Muscle of arm (tissue), 12 donors: ENCODE results near the gene CCR2. TPM values are rescaled to one million over a fixed set of nuclear protein-coding genes. Genes with fewer than 3 reads are reported as not detected.
"Not testable (repeated sequence)": the region's sequence is repeated elsewhere in the genome, so short reads cannot be mapped to it uniquely, and the experiment has no call there.

Experiments
- DNase-seq: peaks from one replicate; pipeline ENCODE4 v3.0.0-alpha.2; 2013
- polyA plus RNA-seq, 12 donors: library from polyadenylated mRNA; unstranded; fragments of 120-200 nt; gene quantifications; one replicate each; pipeline ENCODE4 v1.2.1, GENCODE V29; 2013; ENCODE audit not compliant: insufficient read length in 12 of 12

Gene CCR2
- polyA plus RNA-seq, 12 donors, result 0.48 to 2.8 (median 0.82) TPM; not detected in 2

DNA sequence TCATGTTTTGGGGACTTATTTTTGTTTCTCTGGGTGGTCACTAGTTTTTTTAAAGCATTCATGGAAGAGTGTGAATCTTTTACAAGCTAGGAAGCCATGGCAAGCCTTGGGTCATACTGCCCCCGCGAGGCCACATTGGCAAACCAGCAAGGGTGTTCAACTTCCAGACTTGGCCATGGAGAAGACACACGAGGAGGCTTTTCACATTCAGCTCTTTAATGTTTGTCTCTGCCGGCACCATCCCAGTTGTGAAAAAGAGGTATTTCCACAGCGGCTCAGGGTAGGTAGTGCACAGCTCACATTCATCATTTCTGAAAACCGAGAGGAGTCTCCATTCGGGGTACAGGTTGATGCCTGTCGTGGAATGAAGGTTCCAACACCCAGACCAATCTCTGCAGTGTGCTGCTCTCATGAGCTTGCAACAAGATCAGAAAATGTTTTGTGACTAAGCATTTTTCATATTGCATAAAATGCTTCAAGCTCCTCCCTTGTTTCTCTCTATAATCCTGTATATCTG lies 24.6 kb downstream of the CCR2 start:
- DNase-seq, result peak; percentile 32

DNA sequence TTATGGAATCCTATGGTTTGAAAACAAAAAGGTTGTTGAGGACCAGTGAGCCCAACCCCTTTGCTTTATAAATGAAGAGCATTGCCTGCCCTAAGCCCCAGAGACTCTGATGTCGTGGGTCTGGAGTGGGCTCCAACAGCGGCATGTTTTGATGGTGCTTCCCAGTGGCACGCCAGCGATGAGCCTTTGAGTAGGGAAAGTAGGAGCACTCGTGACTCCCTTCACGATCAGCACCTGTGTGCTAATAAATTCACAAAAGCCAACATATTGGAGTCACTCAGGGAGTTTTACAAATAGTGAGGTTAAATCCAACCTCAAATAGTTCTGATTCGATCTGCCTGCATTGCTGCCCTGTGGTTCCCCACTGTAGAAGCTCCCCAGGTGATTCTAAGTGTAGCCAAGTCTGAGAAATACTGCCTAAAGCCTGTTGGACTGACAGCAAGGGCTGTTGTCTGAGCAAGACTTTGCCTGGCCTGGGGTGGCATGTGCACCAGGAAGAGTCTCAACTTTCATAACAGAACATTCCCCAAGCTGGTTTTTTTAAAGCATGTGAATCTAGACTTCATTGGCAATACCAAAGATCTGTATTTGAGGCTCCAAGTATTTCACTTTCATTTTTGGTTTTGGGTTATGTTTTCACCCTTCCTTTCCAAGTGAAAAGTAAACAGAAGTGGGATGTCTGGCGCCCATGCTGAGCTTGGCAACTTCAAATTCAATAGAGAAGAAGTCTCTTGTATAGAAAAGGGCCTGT lies 26.7 kb downstream of the CCR2 start:
- DNase-seq, result no peak

DNA sequence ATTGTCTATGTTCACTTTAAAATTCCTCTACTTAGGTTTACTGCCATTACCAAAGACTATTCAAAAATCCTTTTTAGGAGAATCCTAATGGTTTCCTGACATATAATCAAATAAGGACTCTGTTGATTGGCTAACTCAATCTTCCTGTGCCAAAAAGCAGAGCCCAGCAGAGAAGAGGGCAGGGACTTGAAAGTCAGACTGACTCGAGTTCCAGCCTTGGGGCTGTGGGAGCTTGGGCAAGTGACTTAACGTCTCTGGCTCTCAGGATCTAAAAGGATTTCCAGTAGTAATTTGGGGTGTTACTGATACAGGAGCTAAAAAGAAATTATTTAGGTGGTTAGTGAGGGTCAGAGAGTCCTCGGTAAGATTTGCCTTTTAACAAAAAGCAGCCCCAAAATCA lies 27.7 kb downstream of the CCR2 start:
- no peak for DNase-seq

DNA sequence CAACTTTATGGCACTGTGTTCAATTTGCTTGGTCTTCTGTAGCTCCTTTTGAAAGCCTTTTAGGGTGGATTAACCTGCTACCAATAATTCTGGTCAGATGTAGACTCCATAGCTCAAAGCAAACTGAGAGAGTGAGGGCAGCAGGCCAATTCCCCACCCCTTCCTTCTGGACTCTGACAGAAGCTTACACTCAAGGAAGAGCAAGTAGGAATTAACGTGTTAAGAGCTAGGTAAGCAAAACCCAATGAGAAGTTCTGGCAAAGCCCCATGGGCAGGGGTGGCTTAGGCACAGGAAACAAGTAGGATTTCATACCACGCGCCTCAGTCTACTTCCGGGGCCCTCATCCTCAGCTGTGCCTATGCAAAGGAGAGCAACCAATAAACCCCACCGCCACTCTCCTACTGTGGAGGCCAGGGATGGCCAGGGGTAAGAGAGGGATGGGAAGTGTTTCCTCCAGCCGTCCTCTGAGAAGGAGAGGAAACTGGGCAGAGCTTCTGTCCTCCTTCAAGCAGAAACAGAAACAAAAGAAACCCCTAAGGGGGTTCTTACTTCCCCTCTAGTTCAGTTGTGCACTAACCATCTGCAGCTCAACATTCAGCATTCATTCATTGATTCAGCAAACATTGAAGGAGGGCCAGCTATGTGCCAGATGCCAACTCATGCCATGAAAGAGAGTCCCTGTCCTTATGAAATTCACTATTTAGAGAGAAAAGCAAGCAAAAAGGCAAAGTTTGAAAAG lies 29.5 kb downstream of the CCR2 start:
- no peak for DNase-seq

DNA sequence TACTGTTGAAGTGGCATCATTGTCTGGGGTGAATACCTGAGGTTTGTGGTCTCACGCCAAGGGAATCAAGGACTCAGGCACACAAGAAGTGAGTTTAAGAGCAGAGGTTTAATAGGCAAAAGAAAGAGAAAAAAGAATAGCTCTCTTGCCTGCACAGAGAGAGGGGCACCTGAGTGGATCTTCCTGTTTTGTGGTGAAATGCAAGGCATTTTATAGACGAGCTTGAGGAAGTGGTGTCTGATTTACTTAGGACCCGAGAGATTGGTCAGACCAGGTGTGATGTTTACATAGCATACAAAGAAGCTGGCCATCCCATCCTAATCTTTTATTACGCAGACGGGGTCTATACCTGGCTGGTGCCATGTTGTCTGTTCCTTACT lies 30.0 kb downstream of the CCR2 start:
- DNase-seq, result no peak

DNA sequence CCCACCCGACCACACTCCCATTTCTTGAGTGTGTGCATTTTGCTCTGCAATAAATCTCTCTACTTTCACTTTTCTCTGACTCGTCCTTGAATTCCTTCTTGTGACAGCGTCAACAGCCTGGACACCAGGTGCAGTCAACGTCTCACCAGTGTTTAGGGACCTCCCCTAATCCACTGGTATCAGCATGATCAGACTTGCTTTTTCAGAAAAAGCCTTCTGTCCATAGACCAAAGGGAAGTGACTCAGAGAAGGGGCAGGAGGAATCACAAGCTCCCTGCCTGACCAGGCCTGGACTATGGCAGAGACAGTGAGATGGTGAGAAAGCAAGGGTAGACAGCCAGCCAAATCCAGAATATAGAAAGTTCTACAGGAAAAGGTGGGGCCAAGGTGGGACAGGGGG lies 32.3 kb downstream of the CCR2 start:
- DNase-seq, result no peak

DNA sequence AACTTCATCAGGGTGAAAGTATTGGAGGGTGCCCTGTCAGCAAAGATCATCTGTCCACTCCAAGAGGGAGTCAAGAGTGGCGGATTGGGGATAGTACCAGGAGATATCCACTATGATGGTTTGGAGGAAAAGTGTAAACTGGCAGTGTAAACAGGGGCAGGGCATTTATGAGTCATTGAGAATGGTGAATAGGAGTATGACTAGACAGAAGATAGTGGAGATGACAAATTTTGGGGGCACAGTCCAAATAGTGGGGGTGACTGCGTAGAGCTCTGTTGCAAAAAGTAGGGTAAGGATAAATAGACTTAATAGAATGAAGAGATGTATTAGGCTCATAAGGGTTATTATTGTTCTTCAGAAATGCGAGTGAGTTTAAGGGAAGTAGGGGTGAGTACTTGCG lies 34.9 kb downstream of the CCR2 start:
- DNase-seq, result not testable (repeated sequence)

DNA sequence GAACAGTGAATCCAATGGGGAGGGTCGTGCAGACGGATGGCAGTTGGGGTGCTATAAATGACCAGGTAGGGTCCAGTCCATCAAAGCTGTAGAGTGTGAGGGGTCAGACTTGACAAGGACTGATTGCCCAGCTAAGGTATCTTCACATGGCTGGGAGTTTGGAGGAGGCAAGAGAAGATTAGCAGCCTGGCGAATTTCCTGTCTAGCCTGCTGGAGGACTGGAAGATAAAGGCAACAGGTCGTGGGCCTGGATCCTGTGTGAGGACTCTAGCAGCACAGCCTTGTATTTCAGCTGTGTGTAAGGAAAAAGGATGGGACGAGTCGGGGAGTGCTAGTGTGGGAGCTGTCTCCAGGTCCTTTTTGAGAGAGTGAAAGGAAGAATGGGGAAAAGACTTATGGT lies 35.4 kb downstream of the CCR2 start:
- no peak for DNase-seq

DNA sequence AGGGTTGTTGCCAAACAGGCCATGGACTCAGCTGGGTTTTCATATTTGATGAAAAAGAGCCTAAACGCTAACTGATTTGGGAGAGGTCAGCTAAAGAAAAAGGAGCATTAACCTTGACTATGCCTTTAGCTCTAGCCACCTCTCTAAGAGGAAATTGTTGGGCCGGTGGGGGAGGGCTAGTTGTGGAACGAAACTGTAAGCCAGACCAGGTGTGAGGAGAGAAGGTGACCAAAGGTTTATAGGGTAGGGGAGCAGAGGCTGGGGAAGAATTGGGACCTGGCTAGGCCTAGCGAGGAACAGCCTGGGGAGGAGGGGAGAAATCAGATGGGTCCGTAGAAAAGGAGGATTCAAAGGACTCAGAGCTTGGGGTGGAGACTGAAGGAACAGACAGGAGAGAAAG lies 37.6 kb downstream of the CCR2 start:
- not testable (repeated sequence) for DNase-seq

DNA sequence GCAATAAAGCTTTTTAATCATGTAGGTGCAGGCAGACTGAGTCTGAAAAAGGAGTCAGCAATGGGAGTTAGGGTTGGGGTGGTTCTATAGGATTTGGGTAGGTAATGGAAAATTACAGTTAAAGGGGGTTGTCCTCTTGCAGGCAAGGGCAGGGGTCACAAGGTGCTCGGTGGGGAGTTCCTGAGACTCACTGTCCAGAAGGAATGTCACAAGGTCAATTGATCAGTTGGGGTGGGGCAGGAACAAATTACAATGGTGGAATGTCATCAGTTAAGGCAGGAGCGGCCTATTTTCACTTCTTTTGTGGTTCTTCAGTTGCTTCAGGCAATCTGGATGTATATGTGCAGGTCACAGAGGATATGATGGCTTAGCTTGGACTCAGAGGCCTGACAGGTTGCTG lies 39.1 kb downstream of the CCR2 start:
- no peak for DNase-seq

DNA sequence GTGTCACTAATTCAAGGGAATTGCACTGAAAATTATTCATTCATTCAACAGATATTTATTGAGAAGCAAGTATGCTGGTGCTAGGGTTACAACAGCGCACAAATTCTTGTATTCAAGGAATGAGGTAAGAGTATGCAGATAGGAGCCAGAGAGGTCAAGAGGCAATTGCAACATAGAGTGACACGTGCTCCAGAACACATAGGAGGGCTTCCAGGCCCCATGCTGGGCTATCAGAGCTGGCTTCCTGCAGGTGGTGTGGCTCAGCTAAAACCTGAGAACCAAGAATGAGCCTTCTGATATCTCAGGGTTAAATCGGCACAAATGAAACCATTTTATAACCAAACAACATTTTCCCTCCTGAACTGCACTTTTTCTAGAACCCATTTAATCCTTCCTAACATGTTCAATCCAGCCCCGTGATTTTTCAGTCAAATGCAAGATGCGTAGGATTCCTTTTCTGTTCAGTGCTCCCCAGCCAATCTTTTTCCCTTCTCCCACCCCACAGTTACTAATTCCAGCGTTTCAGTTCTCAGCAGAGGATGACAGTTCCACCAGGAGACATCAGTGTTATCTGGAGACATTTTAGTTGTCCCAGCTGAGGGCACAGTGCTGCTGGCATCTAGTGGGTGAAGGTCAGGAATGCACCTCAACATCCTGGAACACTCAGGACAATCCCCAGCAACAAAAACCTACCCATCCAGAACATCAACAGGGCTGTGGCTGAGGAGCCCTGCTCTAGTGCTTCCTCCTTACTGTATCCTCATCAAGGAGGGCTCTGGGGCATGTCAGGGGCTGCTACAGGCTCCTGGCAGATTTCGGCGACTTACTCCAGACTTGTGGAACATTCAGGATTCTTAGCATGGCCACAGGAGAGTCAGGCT lies 39.9 kb downstream of the CCR2 start:
- no peak for DNase-seq

DNA sequence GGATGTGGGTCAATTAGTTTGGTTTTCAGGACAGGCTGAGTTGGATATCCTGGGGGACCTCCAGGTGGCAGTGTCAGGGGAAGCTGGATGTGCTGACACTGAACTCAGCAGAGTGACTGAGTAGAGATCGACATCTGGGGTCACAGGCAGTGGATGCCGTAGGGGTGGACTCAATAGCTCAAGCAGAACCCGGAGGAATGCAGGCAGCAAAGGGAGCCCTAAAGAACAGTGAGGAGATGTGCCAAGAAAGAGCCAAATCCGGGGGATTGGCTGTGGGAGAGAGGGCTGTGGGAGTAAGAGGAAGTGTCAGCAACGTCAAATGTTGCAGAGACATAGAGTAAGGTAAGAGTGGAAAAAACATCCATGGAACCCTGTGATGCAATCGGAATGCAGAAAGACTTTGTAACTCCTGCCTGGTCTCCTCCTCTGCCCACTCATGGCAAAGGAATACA lies 41.3 kb downstream of the CCR2 start:
- no peak for DNase-seq

DNA sequence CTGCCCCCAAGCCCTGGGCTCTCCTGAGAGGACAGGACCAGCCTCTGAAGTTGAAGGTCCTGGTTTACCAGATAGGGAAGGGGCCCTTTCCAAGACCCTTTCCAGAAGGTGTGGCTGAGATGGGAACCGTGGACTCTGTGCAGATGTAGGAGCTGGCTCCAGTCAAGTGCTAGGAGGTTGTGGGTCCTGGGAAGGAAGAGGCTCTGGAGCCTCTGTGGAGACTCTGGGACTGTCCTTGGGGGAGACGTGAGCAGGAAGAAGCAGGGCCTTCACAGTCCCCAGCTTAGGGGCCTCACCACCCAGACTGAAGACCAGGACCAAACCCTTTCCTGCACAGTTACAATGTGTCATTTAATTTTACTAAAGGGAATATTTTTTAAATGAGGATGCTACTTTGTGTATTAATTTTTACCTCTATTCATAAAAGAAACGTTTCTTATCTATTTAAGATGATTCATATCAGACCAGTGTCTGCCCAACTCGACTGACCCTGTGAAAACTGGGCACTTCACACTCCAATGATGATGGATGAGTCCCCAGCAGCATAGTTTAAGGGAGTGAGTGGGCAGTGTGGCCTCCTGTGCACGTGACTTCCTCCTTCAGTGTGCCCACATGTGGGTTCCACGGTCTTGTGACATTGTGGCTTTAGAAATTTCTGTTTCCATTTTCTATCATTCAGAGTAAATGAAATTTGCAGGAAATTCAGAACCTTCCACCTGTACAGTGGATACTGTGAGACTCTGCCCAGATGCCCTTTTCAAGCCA lies 42.0 kb downstream of the CCR2 start:
- no peak for DNase-seq

DNA sequence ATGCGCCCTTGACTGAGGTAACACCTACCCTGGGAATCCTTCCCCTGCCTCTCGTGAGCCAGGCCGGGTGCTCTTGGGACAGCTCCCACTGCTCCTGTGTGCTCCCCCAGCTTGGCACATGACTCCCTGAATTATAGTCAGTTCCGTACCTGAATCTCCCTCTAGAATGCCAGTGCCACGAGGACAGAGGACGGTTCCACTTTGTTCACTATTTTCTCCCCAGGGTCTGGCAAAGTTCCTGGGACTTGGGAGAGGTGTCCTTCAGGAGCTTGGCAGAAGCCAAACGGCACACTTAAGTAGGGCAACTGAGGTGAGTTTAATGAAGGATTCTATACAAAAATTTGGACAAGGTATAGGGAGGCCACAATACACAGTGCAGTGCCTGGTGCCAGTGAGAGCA lies 43.2 kb downstream of the CCR2 start:
- no peak for DNase-seq

DNA sequence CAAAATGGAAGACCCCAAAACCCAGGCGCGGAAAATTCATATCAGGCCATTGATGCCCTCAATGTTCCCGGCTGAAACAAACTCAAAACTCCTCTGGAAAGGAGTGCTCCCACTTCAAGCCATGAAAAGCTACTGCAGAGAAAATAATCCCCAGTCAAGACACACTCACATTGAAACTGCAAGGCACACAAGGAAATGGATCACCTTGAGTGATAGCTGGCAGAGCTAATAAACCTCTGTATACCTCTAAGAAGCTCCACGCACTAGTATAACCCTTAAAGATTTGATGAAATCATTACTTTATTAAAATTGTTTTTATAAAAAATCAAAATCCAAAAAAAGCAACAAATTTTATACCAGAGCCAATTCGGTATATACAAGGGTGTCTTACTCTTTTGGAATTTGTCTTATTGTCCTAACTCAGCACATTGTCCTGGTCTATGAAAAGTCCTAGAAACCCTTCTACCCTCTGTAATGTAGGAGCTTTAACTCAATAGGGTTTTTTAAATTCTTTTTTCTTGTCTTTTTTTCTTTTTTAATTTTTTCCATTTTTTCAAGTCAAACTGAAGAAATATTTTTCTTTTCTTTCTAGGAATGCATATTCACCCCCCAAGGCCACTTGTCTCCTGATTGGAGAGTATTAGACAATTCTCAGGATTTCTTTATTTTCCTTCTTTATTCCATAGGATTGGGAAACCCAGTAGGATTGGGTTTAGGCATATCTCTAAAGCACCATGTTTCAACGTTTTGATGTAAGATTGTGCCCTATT lies 44.5 kb downstream of the CCR2 start:
- no peak for DNase-seq

DNA sequence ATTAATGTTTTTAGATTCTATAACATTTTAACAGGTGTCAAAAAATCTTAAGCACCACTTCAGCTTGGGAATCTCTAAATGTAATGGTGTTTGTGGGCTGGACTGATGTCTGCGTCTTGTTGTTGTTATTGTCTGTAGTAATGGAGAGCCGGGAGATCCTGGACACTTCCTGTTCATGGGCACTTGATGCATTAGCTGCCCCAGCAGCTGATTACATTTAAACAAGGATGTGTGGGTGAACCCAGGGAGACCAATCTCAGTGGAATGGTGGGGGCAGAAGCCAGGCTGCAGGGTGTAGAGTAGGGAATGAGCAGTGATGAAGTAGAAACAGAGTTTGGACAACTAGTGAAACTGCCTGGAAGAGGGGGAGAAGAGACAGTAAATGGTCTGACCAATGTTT lies 45.2 kb downstream of the CCR2 start:
- DNase-seq, result no peak

DNA sequence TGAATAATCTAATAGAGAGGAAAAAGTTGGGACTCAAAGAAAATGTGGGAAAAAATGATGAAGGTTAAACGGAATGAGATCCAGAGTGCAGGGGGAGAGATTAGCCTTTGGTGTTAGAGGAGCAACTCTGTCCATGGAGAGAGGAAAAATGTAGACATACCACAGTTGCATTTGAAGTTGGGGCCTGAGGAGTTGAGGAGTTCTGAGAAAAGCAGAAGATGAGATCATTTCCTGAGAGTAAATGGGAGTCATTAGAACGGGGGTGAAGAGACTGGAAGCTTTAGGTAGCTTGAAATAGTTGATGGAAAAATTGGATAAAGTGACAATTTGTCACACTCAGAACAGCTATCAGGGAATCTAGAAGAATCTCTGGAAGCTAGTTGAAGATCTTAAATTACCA lies 45.6 kb downstream of the CCR2 start:
- DNase-seq, result no peak

DNA sequence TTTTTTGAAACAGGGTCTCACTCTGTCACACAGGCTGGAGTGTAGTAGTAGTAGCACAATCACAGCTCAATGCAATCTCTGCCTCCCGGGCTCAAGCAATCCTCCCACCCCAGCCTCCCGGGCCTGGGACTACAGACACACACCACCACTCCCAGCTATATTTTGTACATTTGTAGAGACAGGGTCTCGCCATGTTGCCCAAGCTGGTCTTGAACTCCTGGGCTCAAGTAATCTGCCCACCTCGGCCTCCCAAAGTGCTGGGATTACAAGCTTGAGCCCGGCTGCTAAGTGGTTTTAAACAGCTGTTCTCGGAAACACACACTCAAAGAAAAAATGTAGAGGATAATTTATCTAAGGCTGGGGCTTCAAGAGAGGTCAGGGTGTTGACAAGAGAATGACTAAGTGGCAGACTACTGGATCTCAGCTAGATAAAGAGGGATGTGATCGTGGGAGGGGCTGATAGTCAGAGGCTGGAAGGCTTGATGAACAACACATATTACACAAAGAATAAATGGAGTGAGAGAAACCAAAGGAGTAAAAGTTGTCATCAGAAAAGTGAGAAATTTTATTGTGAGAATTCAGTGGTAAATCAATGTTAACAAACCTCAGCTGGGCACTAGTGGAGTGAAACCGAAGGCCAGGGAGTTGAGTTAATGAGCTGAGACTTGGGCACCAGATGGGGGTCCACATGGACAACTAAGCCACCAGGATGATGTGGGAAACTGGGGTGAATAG lies 46.3 kb downstream of the CCR2 start:
- no peak for DNase-seq

DNA sequence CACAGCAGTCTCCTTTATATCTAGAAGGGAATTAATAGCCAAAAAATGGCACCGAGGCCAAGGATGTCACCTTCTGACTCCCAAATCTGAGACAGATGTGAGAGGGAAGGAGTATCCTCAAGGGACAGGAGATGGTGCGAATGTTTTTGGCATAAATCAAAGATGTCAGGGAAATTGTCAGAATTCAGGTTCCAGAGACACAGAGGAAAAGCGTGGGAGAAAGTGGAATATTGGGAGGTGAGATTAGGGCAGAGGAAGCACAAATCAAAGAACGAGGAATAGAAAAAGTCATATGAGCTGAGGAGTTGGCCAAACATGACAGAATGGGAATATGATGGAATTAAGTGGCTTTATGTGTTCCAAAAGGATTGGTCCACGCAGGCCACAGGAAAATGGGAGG lies 46.9 kb downstream of the CCR2 start:
- DNase-seq, result no peak

DNA sequence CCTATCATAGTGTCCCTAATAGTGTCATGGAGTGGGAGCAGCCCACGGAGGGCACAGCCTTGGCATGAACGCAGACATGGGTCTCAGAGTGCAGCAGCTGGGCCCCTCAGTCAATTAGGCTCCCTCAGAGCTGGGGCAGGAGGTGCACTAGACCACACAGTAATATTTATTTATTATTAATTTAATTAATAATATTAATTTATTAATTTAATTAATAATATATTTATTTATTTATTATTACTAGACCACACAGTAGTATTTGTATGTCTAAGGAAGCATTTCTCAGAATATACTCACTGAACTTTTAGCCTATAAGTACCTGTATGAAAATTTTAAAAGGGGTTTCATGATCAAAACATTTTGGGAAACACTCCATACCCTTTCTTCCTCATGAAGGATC lies 47.7 kb downstream of the CCR2 start:
- DNase-seq, result no peak
